Lung (tissue), 12 donors: Measurements from ENCODE around the gene MINDY4. TPM values are rescaled to one million over a fixed set of nuclear protein-coding genes. Genes with fewer than 3 reads are reported as not detected.
A peak's percentile ranks its signal among the peaks of the same experiment; 100 is the strongest.

ENCODE experiments used
- ATAC-seq: fragments of 200-7000 bp; cut with Tn5 transposase; one replicate; pipeline ENCODE4 v1.9.1; 2020; ENCODE audit warnings: moderate number of reproducible peaks; ENCODE audit not compliant: insufficient read depth, low FRiP score
- DNase-seq, 3 donors: peaks; one replicate each; pipeline ENCODE4 v3.0.0-alpha.2; 2013 to 2017
- H3K27ac ChIP-seq, 2 donors: one replicate each; pipeline ENCODE4 v1.5.1; 2013; ENCODE audit warnings: mild to moderate bottlenecking in 2 of 2, moderate library complexity in 2 of 2, control low read depth in 1 of 2, inconsistent platforms in 1 of 2, low read depth in 1 of 2, low read length in 1 of 2
- H3K27me3 ChIP-seq, 3 donors: one replicate each; pipeline ENCODE4 v1.5.1; 2013; ENCODE audit warnings: low read length in 2 of 3; ENCODE audit not compliant: control insufficient read depth in 3 of 3, insufficient read depth in 3 of 3
- H3K36me3 ChIP-seq, 4 donors: one replicate each; pipeline ENCODE4 v1.5.1; 2013; ENCODE audit warnings: low read length in 4 of 4, mild to moderate bottlenecking in 1 of 4, moderate library complexity in 1 of 4; ENCODE audit not compliant: control insufficient read depth in 4 of 4, insufficient read depth in 4 of 4
- H3K4me1 ChIP-seq, 5 donors: one replicate each; pipeline ENCODE4 v1.5.1; 2013; ENCODE audit warnings: low read length in 5 of 5, mild to moderate bottlenecking in 2 of 5, moderate library complexity in 1 of 5; ENCODE audit not compliant: control insufficient read depth in 5 of 5, insufficient read depth in 5 of 5
- H3K4me3 ChIP-seq: one replicate; pipeline ENCODE4 v1.5.1; 2013; ENCODE audit warnings: mild to moderate bottlenecking, control low read depth, moderate library complexity
- H3K9ac ChIP-seq, 2 donors: one replicate each; pipeline ENCODE4 v1.5.1; 2013; ENCODE audit warnings: low read length in 2 of 2, control low read depth in 1 of 2; ENCODE audit not compliant: insufficient read depth in 1 of 2
- H3K9me3 ChIP-seq, 4 donors: one replicate each; pipeline ENCODE4 v1.5.1; 2013; ENCODE audit warnings: low read length in 3 of 4, mild to moderate bottlenecking in 1 of 4, moderate library complexity in 1 of 4; ENCODE audit not compliant: control insufficient read depth in 4 of 4, insufficient read depth in 3 of 4
- CTCF ChIP-seq: IDR thresholded peaks from 2 replicates; pipeline ENCODE4 v1.5.1; 2012; ENCODE audit warnings: mild to moderate bottlenecking; ENCODE audit errors: control extremely low read depth, extremely low read depth
- WGBS, 2 donors: extraction: QIAGEN DNeasy Blood & Tissue Kit; methylation state at CpG; one replicate each; pipeline ENCODE4 v1.1.7; 2013; 5-methylcytosine and 5-hydroxymethylcytosine counted together
- polyA plus RNA-seq, 2 donors: library from polyadenylated mRNA; stranded (reverse); fragments of 200-250 nt; gene quantifications; one replicate each; pipeline ENCODE4 v1.2.1, GENCODE V29; 2013
- total RNA-seq, 2 donors: library from RNA; depleted of rRNA in 1 of 2; stranded (reverse); fragments of >200 nt in 1 of 2; gene quantifications; one replicate each; pipeline ENCODE4 v1.2.1, GENCODE V29; 2014 to 2021
- donor health status: control.
- donor health status: control.
- donor health status: Bipolar disorder and iron deficiency.
- donor health status: healthy.
- donor health status: DM: yes; HTN: yes; CAD: no.

The MINDY4 gene
- total and polyA plus RNA-seq, 4 donors = 5.0 to 24.1 (median 10.7) TPM

- DNase-seq (no peak), ATAC-seq (no peak)
- H3K4me1 ChIP-seq = peaks cover 8 to 73% (median 24%) of the 10 kb centered on the region in 5 donors
- H3K4me3 ChIP-seq = peak overlapping the region; percentile 4
- 88 to 91% methylated on average over 6 of the region's 6 CpGs for WGBS, 2 donors
- H3K27ac ChIP-seq = no peak overlapping the region
- H3K27me3 ChIP-seq = no peaks in the 10 kb centered on the region
- no peaks in the 10 kb centered on the region for H3K9me3 ChIP-seq
- H3K9ac ChIP-seq = no peak overlapping the region
- TF ChIP-seq CTCF = no peak
- H3K36me3 ChIP-seq = peaks cover 0 to 7% (median 1%) of the 10 kb centered on the region in 4 donors
Observed at GRCh38 chr7:30754315-30754877, 16.8 kb upstream of the MINDY4 start.

- WGBS, 2 donors = 76% methylated on average over 21 to 22 of the region's 22 CpGs
- DNase-seq = peak; percentile 94 to 96 (median 95)
- H3K4me3 ChIP-seq = peak overlapping the region; percentile 12
- ATAC-seq = no peak
- H3K9me3 ChIP-seq = no peaks in the 10 kb centered on the region
- TF ChIP-seq CTCF = no peak
- H3K27me3 ChIP-seq = no peaks in the 10 kb centered on the region
- H3K9ac ChIP-seq = no peak overlapping the region
- peaks cover 0 to 7% (median 1%) of the 10 kb centered on the region in 4 donors for H3K36me3 ChIP-seq
- H3K27ac ChIP-seq = peak overlapping the region in 1 of 2 donors; percentile 5
- H3K4me1 ChIP-seq = peaks cover 8 to 68% (median 24%) of the 10 kb centered on the region in 5 donors
Observed at GRCh38 chr7:30755384-30756154, 15.6 kb upstream of the MINDY4 start.

DNA sequence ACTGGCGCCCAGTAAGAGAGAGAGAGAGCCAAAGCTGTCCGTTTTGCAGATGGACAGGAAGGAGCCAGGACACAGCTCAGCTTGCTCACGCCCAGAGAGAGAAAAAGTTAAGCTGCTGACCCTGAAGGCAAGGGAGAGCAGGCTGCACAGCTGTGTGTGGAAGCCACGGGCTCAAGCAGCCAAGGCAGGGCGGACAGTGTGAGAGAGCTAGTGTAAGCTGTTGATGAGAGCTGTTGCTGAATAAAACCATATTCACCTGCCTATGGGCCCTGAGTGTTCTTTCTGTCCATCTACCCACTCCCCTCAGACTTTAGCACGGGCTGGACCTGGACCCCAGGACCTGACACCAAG is 13.9 kb upstream of the MINDY4 start:
- H3K4me3 ChIP-seq = no peak overlapping the region
- no peaks in the 10 kb centered on the region for H3K9me3 ChIP-seq
- TF ChIP-seq CTCF = no peak
- no peaks in the 10 kb centered on the region for H3K27me3 ChIP-seq
- no peak for ATAC-seq
- H3K27ac ChIP-seq = peak overlapping the region in 1 of 2 donors; percentile 34
- H3K4me1 ChIP-seq = peaks cover 11 to 68% (median 21%) of the 10 kb centered on the region in 5 donors
- no peak overlapping the region for H3K9ac ChIP-seq
- H3K36me3 ChIP-seq = peaks cover 0 to 7% (median 1%) of the 10 kb centered on the region in 4 donors
- DNase-seq = peak in 2 of 3 donors; percentile 55 to 78
- WGBS, 2 donors = 63 to 76% methylated on average over 6 of the region's 6 CpGs
